GM18861 (cell line): Measurements from ENCODE around the gene ACER3.
"Not testable (repeated sequence)": the region's sequence is repeated elsewhere in the genome, so short reads cannot be mapped to it uniquely, and the experiment has no call there.

Experiments used
- ATAC-seq: cut with Tn5 transposase; IDR thresholded peaks from one replicate; pipeline ENCODE4 v1.9.1; 2021; ENCODE audit not compliant: unreplicated experiment

ACER3 gene

DNA sequence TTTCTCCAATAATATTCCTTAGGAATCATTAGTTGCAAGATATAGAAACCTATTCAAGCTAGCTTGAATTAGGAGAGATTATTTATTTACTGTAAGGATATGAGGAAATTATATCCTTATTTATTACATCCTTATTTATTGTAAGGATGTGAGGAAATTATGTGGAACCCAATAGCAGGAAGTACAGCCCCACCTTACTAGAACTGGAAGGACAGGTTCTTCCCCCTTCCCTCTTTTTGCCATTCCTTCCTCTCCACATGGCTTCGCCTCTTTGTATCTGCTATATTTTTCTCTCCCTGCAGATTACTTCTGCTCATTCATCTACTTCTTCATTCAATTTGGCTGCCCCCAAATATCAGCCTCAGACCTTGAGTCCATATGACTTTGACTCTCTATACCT, 124.0 kb downstream of the ACER3 start:
- ATAC-seq: no peak

GRCh38 chr11:76987203-76987602, 126.5 kb downstream of the ACER3 start:
- no peak for ATAC-seq

- no peak for ATAC-seq
Measured at GRCh38 chr11:76990628-76991027, 129.9 kb downstream of the ACER3 start.

DNA sequence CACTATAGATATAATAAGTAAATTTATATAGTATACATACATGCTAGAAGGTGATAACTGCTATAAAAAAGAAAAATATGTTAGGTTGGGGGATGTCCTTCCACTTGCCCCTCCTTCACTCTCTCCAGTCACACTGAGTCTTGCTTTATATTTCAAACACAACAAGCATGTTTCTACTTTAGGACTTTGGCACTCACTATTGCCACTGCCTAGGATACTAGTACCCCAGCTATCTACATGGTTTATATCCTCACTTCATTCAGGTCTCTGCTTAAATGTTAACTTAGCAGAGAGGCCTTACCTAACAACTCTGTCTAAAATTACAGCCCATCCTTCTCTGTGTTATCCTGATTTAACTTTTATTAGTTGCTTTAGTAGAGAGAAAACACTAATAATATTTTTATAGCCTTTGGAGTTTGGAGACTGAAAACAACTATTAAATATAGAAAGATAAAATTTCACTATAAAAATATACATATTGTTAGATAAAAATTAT, 134.4 kb downstream of the ACER3 start:
- no peak for ATAC-seq

DNA sequence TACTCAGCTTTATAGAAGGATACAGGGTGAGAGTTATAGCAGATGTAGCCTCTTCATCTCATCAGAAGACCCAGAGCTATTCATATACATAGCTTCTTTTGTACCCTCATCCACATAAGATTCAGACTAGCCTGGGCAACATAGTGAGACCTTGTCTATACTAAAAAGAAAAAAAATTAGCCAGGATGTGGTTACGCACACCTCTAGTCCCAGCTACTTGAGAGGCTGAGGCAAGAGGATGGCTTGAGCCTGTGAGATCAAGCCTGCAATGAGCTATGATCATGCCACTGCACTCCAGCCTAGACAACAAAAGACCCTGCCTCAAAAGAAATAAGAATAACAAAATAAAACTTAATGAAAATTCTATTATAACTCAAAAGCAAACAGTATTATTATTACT, 136.8 kb downstream of the ACER3 start:
- no peak for ATAC-seq

DNA sequence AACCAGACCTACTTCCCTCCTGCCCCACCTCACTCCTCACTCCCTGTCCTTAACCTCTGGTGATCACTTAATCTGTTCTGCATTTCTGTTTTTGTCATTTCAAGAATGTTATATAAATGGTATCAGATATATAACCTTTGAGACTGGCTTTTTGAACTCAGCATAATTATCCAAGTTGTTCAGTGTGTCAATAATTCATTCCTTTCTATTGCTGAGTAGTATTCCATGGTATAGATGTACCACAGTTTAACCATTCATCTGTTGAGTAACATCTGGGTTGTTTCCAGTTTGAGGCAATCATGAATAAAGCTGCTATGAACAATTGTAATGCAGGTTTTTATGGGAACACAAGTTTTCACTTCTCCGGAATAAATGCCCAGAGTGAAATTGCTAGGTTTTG, 138.9 kb downstream of the ACER3 start:
- no peak for ATAC-seq

DNA sequence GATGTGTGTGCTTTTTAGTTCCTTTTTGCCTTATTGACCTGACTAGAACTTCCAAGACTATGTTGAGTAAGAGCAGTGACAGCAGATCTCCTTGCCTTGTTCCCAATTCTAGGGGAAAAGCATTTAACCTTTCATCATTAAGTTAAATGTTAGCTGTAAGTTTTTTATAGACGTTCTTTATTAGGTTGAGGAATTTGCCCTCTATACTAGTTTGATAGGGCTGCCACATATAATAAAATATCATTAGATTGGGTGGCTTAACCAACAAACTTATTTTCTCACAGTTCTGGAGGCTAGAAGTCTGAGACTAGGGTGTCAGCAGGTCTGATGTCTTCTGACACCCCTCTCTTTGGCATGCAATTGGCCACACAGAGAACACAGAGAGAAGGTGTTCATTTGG, 140.9 kb downstream of the ACER3 start:
- no peak for ATAC-seq

DNA sequence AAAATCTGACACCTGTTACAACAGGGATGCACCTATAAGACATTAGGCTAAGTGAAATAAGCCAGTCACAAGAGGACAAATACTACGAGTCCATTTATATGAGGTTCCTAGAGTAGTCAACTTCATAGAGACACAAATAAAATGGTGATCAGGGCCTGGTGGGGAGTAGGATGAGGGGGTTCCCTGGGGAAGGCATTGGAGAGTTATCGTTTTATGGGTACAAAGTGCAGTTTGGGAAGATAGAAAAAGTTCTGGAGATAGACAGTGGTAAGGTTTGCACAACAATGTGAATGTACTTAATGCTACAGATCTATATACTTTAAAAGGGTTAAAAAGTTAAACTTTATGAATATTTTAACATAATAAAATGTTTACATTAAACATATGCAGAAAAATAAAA, 142.1 kb downstream of the ACER3 start:
- ATAC-seq: no peak

- no peak for ATAC-seq
Measured at GRCh38 chr11:77003963-77004362, 143.2 kb downstream of the ACER3 start.

GRCh38 chr11:77009533-77010160, 148.9 kb downstream of the ACER3 start:
- no peak for ATAC-seq

DNA sequence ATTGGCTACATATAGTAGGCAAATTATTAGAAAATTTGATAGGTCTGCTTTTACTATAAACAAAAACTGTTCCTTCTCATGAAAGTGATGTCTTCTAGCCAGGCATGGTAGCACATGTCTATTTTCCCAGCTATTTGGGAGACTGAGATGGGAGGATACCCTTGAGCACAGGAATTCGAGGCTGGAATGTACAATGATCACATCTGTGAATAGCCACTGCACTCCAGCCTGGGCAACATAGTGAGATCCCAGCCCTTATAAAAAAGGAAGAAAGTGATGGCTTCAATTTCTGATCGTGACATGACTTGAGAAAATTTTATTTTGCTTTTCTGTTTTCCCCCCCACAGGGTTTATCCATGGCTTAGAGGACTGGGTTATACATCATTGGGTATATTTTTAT, 154.0 kb downstream of the ACER3 start:
- ATAC-seq: no peak

GRCh38 chr11:77018396-77018924, 157.7 kb downstream of the ACER3 start:
- ATAC-seq: not testable (repeated sequence)

DNA sequence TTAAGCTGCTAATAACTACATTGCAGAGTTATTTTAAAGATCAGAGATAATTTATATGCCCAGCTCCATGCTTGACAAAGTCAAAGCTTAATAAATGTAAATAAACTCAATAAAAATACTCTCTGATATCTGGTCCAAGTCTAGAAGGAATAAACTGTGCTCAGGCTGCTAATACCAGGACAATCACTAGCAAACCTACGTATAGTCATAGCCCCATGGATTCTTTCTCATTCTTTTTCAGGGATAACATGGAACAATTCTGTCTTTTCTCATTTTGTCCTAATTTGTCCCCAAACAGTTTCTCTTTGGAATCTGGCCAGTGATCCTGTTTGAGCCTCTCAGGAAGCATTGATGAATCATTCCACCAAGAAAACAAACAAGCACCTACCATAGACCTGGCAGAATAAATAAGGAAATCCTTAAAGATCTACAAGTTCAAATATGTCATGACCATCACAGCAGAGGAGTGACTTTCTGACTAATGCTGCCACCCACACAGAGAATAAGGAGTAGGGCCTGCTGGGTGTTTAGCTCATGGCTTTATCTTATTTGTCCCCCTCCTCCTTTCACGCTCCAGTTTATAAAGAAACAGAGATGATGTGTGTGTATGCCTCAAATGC, 159.4 kb downstream of the ACER3 start:
- no peak for ATAC-seq

GRCh38 chr11:77020734-77021133, 160.0 kb downstream of the ACER3 start:
- ATAC-seq: no peak

DNA sequence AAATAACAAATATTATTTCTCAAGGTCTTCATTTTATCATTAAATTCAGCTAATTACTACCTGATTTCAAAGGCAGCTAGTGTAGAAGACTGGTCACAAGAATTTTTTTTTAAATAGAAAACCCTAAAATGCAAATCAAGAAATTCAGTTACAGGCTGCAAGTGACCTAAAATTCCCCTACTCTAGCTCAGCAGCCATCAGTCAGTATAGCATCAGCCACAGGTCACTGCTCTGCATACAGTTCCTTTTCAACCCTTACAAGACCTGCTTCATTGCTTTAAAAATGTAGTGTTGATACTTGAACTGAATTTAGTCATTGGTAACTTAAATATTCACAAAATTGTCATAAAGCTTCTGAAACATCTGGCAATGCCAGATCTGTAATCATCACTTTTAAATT, 164.0 kb downstream of the ACER3 start:
- ATAC-seq: no peak

DNA sequence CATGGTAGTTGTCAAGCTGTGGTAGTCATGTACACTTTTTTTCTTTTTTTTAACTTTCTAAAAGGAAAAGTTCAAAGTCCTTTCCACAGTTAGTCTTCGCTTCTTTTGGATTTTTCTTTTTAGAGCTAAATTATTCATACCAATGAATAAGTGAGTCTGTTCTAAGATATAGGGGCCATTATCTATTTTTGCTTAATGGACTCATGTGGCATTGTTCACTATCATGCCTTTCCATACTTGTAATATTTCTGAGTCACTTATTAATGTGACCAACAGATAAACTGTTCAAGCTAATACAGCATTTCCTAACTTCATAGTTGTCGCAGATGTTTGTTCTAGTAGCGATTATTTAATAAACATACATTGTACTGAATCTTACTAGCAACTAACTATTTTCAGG, 165.5 kb downstream of the ACER3 start:
- ATAC-seq: no peak

GRCh38 chr11:77026743-77027142, 166.0 kb downstream of the ACER3 start:
- no peak for ATAC-seq

DNA sequence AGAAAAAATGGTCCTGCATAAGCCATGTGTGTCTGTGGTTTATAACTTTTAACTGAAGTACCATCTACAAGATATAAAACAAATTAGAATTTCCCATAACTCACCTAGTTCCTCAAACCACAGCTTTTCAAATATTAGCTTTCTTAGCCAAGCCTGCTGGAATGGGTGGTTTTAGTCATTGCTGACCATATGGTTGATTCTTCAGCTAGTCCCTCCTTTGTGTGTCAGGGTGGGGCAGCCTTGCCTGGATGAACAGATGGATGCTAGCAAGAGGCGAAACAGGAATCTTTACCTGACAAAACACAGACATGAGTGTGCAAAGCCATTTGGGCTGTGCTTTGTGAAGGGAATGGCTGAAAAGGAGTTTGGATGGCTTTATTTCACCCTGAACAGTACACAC, 166.6 kb downstream of the ACER3 start:
- ATAC-seq: no peak

DNA sequence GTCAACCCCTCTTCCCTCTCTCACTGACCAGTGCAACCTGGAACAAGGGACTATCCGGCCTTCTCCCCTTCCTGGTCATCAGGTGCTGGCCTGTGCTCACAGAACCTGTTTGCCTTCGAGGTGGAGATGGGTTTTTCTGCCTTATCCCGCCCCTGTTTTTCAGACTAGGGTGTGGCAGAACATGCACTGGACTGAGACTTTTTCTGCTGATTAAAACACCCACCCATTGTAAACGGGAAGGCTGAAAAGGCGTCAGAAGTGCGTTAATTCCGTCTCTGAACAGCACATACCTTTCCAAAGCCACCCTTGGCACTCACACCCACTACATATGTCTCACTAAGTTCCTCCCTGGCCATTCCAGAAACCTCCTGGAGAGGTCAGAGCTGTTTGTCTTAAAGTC, 169.1 kb downstream of the ACER3 start:
- ATAC-seq: no peak

GRCh38 chr11:77030834-77031414, 170.2 kb downstream of the ACER3 start:
- no peak for ATAC-seq

DNA sequence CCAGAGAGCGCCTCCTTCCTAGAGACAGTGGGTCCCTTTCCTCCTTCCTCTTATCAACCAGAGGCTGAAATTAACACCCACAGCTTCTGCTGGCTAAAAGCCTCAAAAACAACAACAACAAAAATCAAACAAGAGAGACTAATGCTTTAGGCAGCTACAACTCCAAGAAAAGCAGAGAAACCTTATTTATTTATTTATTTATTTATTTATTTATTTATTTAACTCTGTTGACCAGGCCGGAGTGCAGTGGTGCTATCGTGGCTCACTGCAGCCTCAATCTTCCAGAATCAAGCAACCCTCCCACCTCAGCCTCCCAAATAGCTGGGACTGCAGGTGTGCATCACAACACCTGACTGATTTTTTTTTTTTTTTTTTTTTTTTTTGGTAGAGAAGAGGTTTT, 170.9 kb downstream of the ACER3 start:
- ATAC-seq: no peak

GRCh38 chr11:77035039-77035438, 174.3 kb downstream of the ACER3 start:
- ATAC-seq: no peak
